K562 (cell line): ENCODE results near the gene DGCR8. TPM values are rescaled to one million over a fixed set of nuclear protein-coding genes. Genes with fewer than 3 reads are reported as not detected.

Experiments used
- ATAC-seq: fragments of 200-7000 bp; cut with Tn5 transposase; 3 replicates; pipeline ENCODE4 v1.9.1; 2020; ENCODE audit warnings: moderate library complexity
- BruUV-seq: library from RNA; stranded (reverse); fragments of 400-500 nt; replicated peaks from 2 replicates; lab custom pipeline; 2021; lab: Mats Ljungman, UMichigan
- CTCF ChIA-PET: fragments of 300-600 bp; formaldehyde crosslinking; extraction: SDS; loops from one replicate; lab custom pipeline; 2021; ENCODE audit warnings: low intra/inter-chr PET ratio; lab: Yijun Ruan, JAX
- POLR2A ChIA-PET: fragments of 300-600, 350-650 bp; sonication (Branson Sonifier 250); formaldehyde crosslinking; extraction: SDS; loops from one replicate; lab custom pipeline; 2021; ENCODE audit warnings: antibody characterized with exemption, inconsistent platforms; lab: Yijun Ruan, JAX
- DNase-seq, 4 experiments: peaks; one replicate each; pipeline versions ENCODE4 v3.0.0 to v3.0.0-alpha.2; 2011 to 2018; ENCODE audit warnings: low spot score in 3 of 4, mixed read lengths in 3 of 4; ENCODE audit errors: extremely low read depth in 1 of 4
- FAIRE-seq: peaks from 2 replicates; lab custom pipeline; 2011; peaks lifted over from hg19 to GRCh38; lab: Jason Lieb, UNC
- H2AFZ ChIP-seq: 2 replicates; pipeline ENCODE4 v1.6.0; 2011; ENCODE audit warnings: low read depth, low read length, control low read depth, inconsistent platforms
- H3K27ac ChIP-seq: fragments of 200-600 bp; 3 replicates; pipeline ENCODE4 v1.8.0; 2011; ENCODE audit warnings: low read depth, mild to moderate bottlenecking, control low read depth, inconsistent platforms, low read length, moderate library complexity, mixed read lengths; ENCODE audit errors: extremely low read depth
- H3K27me3 ChIP-seq, 2 experiments: fragments of 300-600 bp in 1 of 2; 2 replicates in 1 of 2; 3 replicates in 1 of 2; pipeline versions ENCODE4 v1.6.0 to v1.8.0; 2011; ENCODE audit warnings: inconsistent platforms in 2 of 2, low read length in 2 of 2, mild to moderate bottlenecking in 1 of 2, mixed read lengths in 1 of 2, moderate library complexity in 1 of 2; ENCODE audit not compliant: control insufficient read depth in 2 of 2, insufficient read depth in 2 of 2
- H3K36me3 ChIP-seq: fragments of 300-600 bp; 3 replicates; pipeline ENCODE4 v1.8.0; 2011; ENCODE audit warnings: mild to moderate bottlenecking, low read length, inconsistent platforms; ENCODE audit not compliant: control insufficient read depth, insufficient read depth
- H3K4me1 ChIP-seq, 2 experiments: fragments of 200-600 bp in 1 of 2; replicated peaks in 1 of 2; 2 replicates in 1 of 2; 3 replicates in 1 of 2; pipeline versions ENCODE4 v1.5.1 to v1.8.0; 2011; ENCODE audit warnings: inconsistent platforms in 2 of 2, low read length in 2 of 2, mild to moderate bottlenecking in 1 of 2, mixed read lengths in 1 of 2, moderate library complexity in 1 of 2; ENCODE audit not compliant: control insufficient read depth in 2 of 2, insufficient read depth in 2 of 2
- H3K4me2 ChIP-seq: 2 replicates; pipeline ENCODE4 v1.6.1; 2011; ENCODE audit warnings: low read length, control low read depth, inconsistent platforms, mixed read lengths; ENCODE audit not compliant: insufficient read depth
- H3K4me3 ChIP-seq: fragments of 200-600 bp; sonication (generic), shearing (Covaris generic); 2 replicates; pipeline ENCODE4 v1.5.1; 2016; ENCODE audit warnings: control low read depth, inconsistent platforms
- H3K79me2 ChIP-seq: fragments of 200-600 bp; 3 replicates; pipeline ENCODE4 v1.8.0; 2011; ENCODE audit warnings: low read length, inconsistent platforms; ENCODE audit not compliant: control insufficient read depth, insufficient read depth
- H3K9ac ChIP-seq, 2 experiments: 2 replicates each; pipeline versions ENCODE4 v1.6.0 to v1.6.1; 2011; ENCODE audit warnings: low read depth in 2 of 2, low read length in 2 of 2, control low read depth in 1 of 2, inconsistent platforms in 1 of 2, mild to moderate bottlenecking in 1 of 2, mixed read lengths in 1 of 2; ENCODE audit not compliant: insufficient read depth in 1 of 2
- H3K9me1 ChIP-seq: one replicate; pipeline ENCODE4 v1.6.0; 2011; ENCODE audit warnings: inconsistent platforms, mild to moderate bottlenecking, low read length, moderate library complexity; ENCODE audit not compliant: control insufficient read depth, insufficient read depth
- H3K9me3 ChIP-seq: replicated peaks from 2 replicates; pipeline ENCODE4 v1.5.1; 2011; ENCODE audit warnings: low read depth, low read length, inconsistent platforms; ENCODE audit not compliant: control insufficient read depth, insufficient read depth
- H4K20me1 ChIP-seq: replicated peaks from 2 replicates; pipeline ENCODE4 v1.6.1; 2011; ENCODE audit warnings: low read length, inconsistent platforms, mixed read lengths; ENCODE audit not compliant: control insufficient read depth, insufficient read depth
- CCNT2 ChIP-seq: IDR thresholded peaks from 2 replicates; pipeline ENCODE4 v1.6.1; 2011; ENCODE audit warnings: borderline replicate concordance, low read depth, mild to moderate bottlenecking, moderate library complexity, mixed read lengths, low read length; ENCODE audit not compliant: insufficient read length; ENCODE audit errors: extremely low read depth
- CTBP1 ChIP-seq: fragments of 450-650 bp; IDR thresholded peaks from 2 replicates; pipeline ENCODE4 v1.6.1; 2016; ENCODE audit warnings: borderline replicate concordance
- FOXM1 ChIP-seq, 2 experiments: fragments of 450-650 bp in 1 of 2; sonication (generic) in 1 of 2; formaldehyde crosslinking in 1 of 2; IDR thresholded peaks; 2 replicates each; pipeline versions ENCODE4 v1.6.1 to v1.9.0; 2017 to 2022; ENCODE audit warnings: low read depth in 2 of 2, mild to moderate bottlenecking in 2 of 2, missing genetic modification reagents in 1 of 2, moderate library complexity in 1 of 2
- IRF2 ChIP-seq: sonication (generic); formaldehyde crosslinking; IDR thresholded peaks from 2 replicates; pipeline ENCODE4 v1.8.1; 2022; ENCODE audit warnings: mild to moderate bottlenecking, missing genetic modification reagents
- MTA3 ChIP-seq: fragments of 450-650 bp; formaldehyde crosslinking; IDR thresholded peaks from 2 replicates; pipeline ENCODE4 v1.6.1; 2017; ENCODE audit warnings: mild to moderate bottlenecking, borderline replicate concordance
- NR3C1 ChIP-seq: sonication (generic); formaldehyde crosslinking; IDR thresholded peaks from 2 replicates; pipeline ENCODE4 v1.8.1; 2022; ENCODE audit warnings: missing genetic modification reagents
- PHB ChIP-seq: fragments of 250-450 bp; sonication (Bioruptor Pico); IDR thresholded peaks from 2 replicates; pipeline ENCODE4 v1.5.0; 2021
- POLR2G ChIP-seq: fragments of 200-400 bp; formaldehyde crosslinking; IDR thresholded peaks from 2 replicates; pipeline ENCODE4 v1.6.1; 2017; ENCODE audit warnings: low read depth, mild to moderate bottlenecking, antibody characterized with exemption, low read length, moderate library complexity
- RBFOX2 ChIP-seq: fragments of 200-400 bp; formaldehyde crosslinking; IDR thresholded peaks from 2 replicates; pipeline ENCODE4 v1.6.1; 2017; ENCODE audit warnings: low read depth, mild to moderate bottlenecking, low read length, moderate library complexity
- SFPQ ChIP-seq: fragments of 200-400 bp; formaldehyde crosslinking; IDR thresholded peaks from 2 replicates; pipeline ENCODE4 v1.6.1; 2017; ENCODE audit warnings: mild to moderate bottlenecking, low read depth, low read length, moderate library complexity
- STAT6 ChIP-seq: sonication (generic); formaldehyde crosslinking; IDR thresholded peaks from 2 replicates; pipeline ENCODE4 v1.8.1; 2023; ENCODE audit warnings: mild to moderate bottlenecking, missing genetic modification reagents
- TCFL5 ChIP-seq: fragments of 250-450 bp; sonication (Bioruptor Pico); conservative IDR thresholded peaks from 2 replicates; pipeline ENCODE4 v1.6.1; 2021; ENCODE audit warnings: mild to moderate bottlenecking, moderate library complexity, matching md5 sums
- ZBTB9 ChIP-seq: fragments of 450-650 bp; formaldehyde crosslinking; IDR thresholded peaks from 2 replicates; pipeline ENCODE4 v1.4.0; 2020; ENCODE audit warnings: mild to moderate bottlenecking, moderate library complexity
- ZC3H8 ChIP-seq: fragments of 450-650 bp; IDR thresholded peaks from 2 replicates; pipeline ENCODE4 v1.6.1; 2017
- ZNF165 ChIP-seq: fragments of 250-450 bp; sonication (Bioruptor Pico); IDR thresholded peaks from 2 replicates; pipeline ENCODE4 v1.4.0; 2020; ENCODE audit warnings: borderline replicate concordance
- WGBS: fragments of 100-300 bp; shearing (Covaris generic); methylation state at CpG from one replicate; pipeline ENCODE4 v1.1.6; 2016; ENCODE audit warnings: low coverage, mixed read lengths; ENCODE audit not compliant: insufficient coverage; ENCODE audit errors: missing lambda C conversion rate; 5-methylcytosine and 5-hydroxymethylcytosine counted together
- in situ Hi-C: fragments of 300-500 bp; cut with MboI; formaldehyde crosslinking; loops from 4 replicates; pipeline ENCODE4 v1.15.0; 2018; ENCODE audit warnings: inconsistent platforms, mixed read lengths
- intact Hi-C: fragments of 100-400 bp; cut with micrococcal nuclease; formaldehyde crosslinking; loops from 2 replicates; pipeline ENCODE4 v1.14.2; 2022
- polyA plus RNA-seq, 8 experiments: library from polyadenylated mRNA; depleted of rRNA in 4 of 8; stranded (reverse) in 5 of 8; unstranded in 3 of 8; fragments of >200 nt; fragmentation: Nextera tagmentation in 2 of 8; fragmentation: Illumina TruSeq in 1 of 8; extraction: Ambion mirVana in 2 of 8; extraction: Trizol in 1 of 8; gene quantifications; 2 replicates each; pipeline versions ENCODE4 v1.2.1 to v1.2.3, GENCODE V29; 2011 to 2014; ENCODE audit warnings: inconsistent platforms in 1 of 8, missing spikeins in 1 of 8
- total RNA-seq, 7 experiments: library from RNA; depleted of rRNA in 6 of 7; stranded (reverse); fragments of >200 nt in 6 of 7; fragmentation: Illumina TruSeq in 2 of 7; extraction: Trizol in 2 of 7; gene quantifications; 2 replicates each; pipeline versions ENCODE4 v1.2.1 to v1.2.3, GENCODE V29; 2011 to 2021; ENCODE audit warnings: low replicate concordance in 1 of 7

DGCR8 gene
- total and polyA plus RNA-seq, 9 of the 15 experiments (the other 6 are each of a cell fraction or from before 2014, with no cell fraction given), result 5.9 to 144 (median 80.1) TPM

GRCh38 chr22:20062043-20062765 is 17.8 kb upstream of the DGCR8 start:
- DNase-seq, result no peak
- in situ Hi-C loops, result no loop called here
- Histone ChIP-seq H2AFZ (no peak overlapping the region), H3K9ac (peak overlapping the region in 1 of 2 experiments; percentile 80; a peak in 2 of 4 replicates), H3K27me3 (no peaks in the 10 kb centered on the region), H3K36me3 (peaks cover 58% of the 10 kb centered on the region), H3K79me2 (peaks cover 16% of the 10 kb centered on the region; the same call in 2 of the 3 replicates), H3K4me3 (no peak overlapping the region), H3K4me2 (no peak overlapping the region), H3K27ac (no peak overlapping the region), H3K9me1 (peaks cover 28% of the 10 kb centered on the region), H3K9me3 (no peaks in the 10 kb centered on the region), H3K4me1 (peaks cover 28 to 81% of the 10 kb centered on the region in 2 experiments), H4K20me1 (peaks cover 22% of the 10 kb centered on the region; the same call in 1 of the 2 replicates)
- ChIA-PET POLR2A (interaction anchor here (0.6 to 5.0 kb wide), 12 partner anchors 8 to 1870 kb away, joined by 3 to 77 read pairs (median 4); partner anchors contain the start of gene MRPL40), CTCF (no interaction called here)
- intact Hi-C loops, result no loop called here
- WGBS, result 92% methylated on average over 18 of the region's 18 CpGs
- no peak for FAIRE-seq
- no TSS peak for BruUV-seq
- ATAC-seq, result no peak
- TF ChIP-seq PHB (CRISPR knock-in tag), result peak; percentile 7; the same call in 1 of the 2 replicates
- TF ChIP-seq CTBP1, result no peak
- TF ChIP-seq SFPQ, result no peak
- no peak for TF ChIP-seq TCFL5 (CRISPR knock-in tag)
- TF ChIP-seq ZC3H8, result no peak
- TF ChIP-seq POLR2G, result peak; percentile 10; the same call in 1 of the 2 replicates
- peak; percentile 2 for TF ChIP-seq CCNT2
- 0 out of 2 replicates have a peak, but pooled peaks have one; percentile 22 for TF ChIP-seq RBFOX2
- TF ChIP-seq IRF2 (CRISPR knock-in tag), result no peak
- TF ChIP-seq ZBTB9 (CRISPR knock-in tag), result no peak
- no peak for TF ChIP-seq MTA3
- peak; percentile 86; the same call in 1 of the 2 replicates for TF ChIP-seq STAT6 (CRISPR knock-in tag)
- TF ChIP-seq FOXM1 (IDR thresholded peaks at IDR 0.05; ENCODE audit: low read depth), result no peak
- no peak for TF ChIP-seq FOXM1 (CRISPR knock-in tag; IDR thresholded peaks at IDR 0.05; ENCODE audit: low read depth)
- no peak for TF ChIP-seq ZNF165 (CRISPR knock-in tag)
- TF ChIP-seq NR3C1 (CRISPR knock-in tag), result no peak
